Tibial nerve (tissue), 4 donors: ENCODE measurements around the gene DYRK2.

ENCODE experiments used
- EP300 ChIP-seq, 2 donors: sonication (generic); formaldehyde crosslinking; IDR thresholded peaks; one replicate each; pipeline ENCODE4 v1.6.1; 2017; ENCODE audit warnings: antibody characterized with exemption in 2 of 2, mild to moderate bottlenecking in 1 of 2
- POLR2A ChIP-seq, 2 donors: fragments of 450-650 bp; IDR thresholded peaks; one replicate each; pipeline ENCODE4 v1.6.1; 2017; ENCODE audit warnings: antibody characterized with exemption in 2 of 2, mild to moderate bottlenecking in 2 of 2, moderate library complexity in 2 of 2
- TF ChIP-seq, protein P1 (sequence below), 5 experiments: fragments of 200-600 bp in 3 of 5; fragments of 450-650 bp in 2 of 5; sonication (generic) in 3 of 5; IDR thresholded peaks; one replicate each; pipeline ENCODE4 v1.5.1; 2016 to 2019; ENCODE audit warnings: antibody characterized with exemption in 5 of 5, mild to moderate bottlenecking in 3 of 5, moderate library complexity in 2 of 5

GRCh38 chr12:67712011-67712410, 63.5 kb downstream of the DYRK2 start:
- TF ChIP-seq EP300 (IDR thresholded peaks at IDR 0.05) (no peak), POLR2A (IDR thresholded peaks at IDR 0.05) (no peak)
- TF ChIP-seq, protein P1, sequence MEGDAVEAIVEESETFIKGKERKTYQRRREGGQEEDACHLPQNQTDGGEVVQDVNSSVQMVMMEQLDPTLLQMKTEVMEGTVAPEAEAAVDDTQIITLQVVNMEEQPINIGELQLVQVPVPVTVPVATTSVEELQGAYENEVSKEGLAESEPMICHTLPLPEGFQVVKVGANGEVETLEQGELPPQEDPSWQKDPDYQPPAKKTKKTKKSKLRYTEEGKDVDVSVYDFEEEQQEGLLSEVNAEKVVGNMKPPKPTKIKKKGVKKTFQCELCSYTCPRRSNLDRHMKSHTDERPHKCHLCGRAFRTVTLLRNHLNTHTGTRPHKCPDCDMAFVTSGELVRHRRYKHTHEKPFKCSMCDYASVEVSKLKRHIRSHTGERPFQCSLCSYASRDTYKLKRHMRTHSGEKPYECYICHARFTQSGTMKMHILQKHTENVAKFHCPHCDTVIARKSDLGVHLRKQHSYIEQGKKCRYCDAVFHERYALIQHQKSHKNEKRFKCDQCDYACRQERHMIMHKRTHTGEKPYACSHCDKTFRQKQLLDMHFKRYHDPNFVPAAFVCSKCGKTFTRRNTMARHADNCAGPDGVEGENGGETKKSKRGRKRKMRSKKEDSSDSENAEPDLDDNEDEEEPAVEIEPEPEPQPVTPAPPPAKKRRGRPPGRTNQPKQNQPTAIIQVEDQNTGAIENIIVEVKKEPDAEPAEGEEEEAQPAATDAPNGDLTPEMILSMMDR (IDR thresholded peaks at IDR 0.05), result no peak
